Mucosa of descending colon (tissue), 3 donors: ENCODE results near the gene MDFI. TPM values are rescaled to one million over a fixed set of nuclear protein-coding genes. Genes with fewer than 3 reads are reported as not detected.

Source experiments
- ATAC-seq: fragments of 200-7000 bp; cut with Tn5 transposase; one replicate; pipeline ENCODE4 v1.9.1; 2020; ENCODE audit warnings: mild to moderate bottlenecking, moderate library complexity
- DNase-seq, 3 donors: peaks; one replicate each; pipeline ENCODE4 v3.0.0-alpha.2; 2020
- H3K36me3 ChIP-seq: fragments of 200-600 bp; one replicate; pipeline ENCODE4 v1.8.0; 2021; ENCODE audit warnings: low read depth, mild to moderate bottlenecking
- H3K4me1 ChIP-seq: fragments of 200-600 bp; one replicate; pipeline ENCODE4 v1.8.0; 2021; ENCODE audit warnings: low read depth, mild to moderate bottlenecking
- H3K4me3 ChIP-seq: fragments of 200-600 bp; one replicate; pipeline ENCODE4 v1.8.0; 2021; ENCODE audit warnings: mild to moderate bottlenecking
- H3K9me3 ChIP-seq: fragments of 200-600 bp; one replicate; pipeline ENCODE4 v1.8.0; 2021; ENCODE audit warnings: mild to moderate bottlenecking
- intact Hi-C, 2 donors: fragments of 100-400 bp; cut with DNase I in 1 of 2; cut with micrococcal nuclease in 1 of 2; formaldehyde crosslinking; loops; one replicate each; pipeline versions ENCODE4 v1.11.0 to v1.11.1; 2022; cut with DNase I, micrococcal nuclease
- total RNA-seq, 3 donors: library from RNA; stranded (reverse); fragmentation: NEBNext Ultra II Directional in 2 of 3; extraction: Animal tissue kit (Norgen Biotek cat#: 25700) in 2 of 3; gene quantifications; one replicate each; pipeline versions ENCODE4 v1.2.1 to v1.2.4, GENCODE V29; 2021 to 2023
- TF ChIP-seq, protein P1 (sequence below): fragments of 200-600 bp; IDR thresholded peaks from one replicate; pipeline ENCODE4 v1.8.0; 2022; ENCODE audit warnings: antibody characterized with exemption, mild to moderate bottlenecking
- donor health status: DM: no; HTN: no; CAD: no; lungs with moderate emphysema.
- donor health status: DM: no; HTN: no; CAD: no.
- donor health status: DM: no; HTN: yes; CAD: no.

MDFI gene
- total RNA-seq, 3 donors from 2014 or later: 0.96 to 2.2 (median 2.1) TPM

DNA sequence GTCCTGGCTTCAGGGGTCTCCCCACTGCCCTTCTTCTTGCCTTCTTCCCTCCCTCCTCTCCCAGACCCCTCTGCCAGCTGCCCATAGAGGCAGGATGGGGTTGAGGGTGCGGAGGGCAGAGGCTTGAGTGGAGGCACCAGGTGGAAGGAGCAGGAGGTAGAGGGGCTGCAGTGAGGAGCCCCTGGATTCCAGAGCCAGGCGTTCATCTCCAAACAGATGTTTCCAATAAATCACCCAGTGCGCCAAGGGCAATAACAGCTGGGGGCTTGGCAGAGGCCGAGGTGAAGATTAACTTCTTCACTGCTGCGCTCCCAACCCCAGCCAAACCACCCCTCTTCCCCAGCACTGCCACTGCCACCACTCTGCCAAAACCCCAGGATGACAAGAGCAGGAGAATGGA lies 10.7 kb downstream of the MDFI start:
- Histone ChIP-seq H3K4me3 (no peak overlapping the region), H3K9me3 (no peaks in the 10 kb centered on the region), H3K4me1 (no peaks in the 10 kb centered on the region), H3K36me3 (no peaks in the 10 kb centered on the region)
- intact Hi-C loops: no loop called here
- TF ChIP-seq, protein P1, sequence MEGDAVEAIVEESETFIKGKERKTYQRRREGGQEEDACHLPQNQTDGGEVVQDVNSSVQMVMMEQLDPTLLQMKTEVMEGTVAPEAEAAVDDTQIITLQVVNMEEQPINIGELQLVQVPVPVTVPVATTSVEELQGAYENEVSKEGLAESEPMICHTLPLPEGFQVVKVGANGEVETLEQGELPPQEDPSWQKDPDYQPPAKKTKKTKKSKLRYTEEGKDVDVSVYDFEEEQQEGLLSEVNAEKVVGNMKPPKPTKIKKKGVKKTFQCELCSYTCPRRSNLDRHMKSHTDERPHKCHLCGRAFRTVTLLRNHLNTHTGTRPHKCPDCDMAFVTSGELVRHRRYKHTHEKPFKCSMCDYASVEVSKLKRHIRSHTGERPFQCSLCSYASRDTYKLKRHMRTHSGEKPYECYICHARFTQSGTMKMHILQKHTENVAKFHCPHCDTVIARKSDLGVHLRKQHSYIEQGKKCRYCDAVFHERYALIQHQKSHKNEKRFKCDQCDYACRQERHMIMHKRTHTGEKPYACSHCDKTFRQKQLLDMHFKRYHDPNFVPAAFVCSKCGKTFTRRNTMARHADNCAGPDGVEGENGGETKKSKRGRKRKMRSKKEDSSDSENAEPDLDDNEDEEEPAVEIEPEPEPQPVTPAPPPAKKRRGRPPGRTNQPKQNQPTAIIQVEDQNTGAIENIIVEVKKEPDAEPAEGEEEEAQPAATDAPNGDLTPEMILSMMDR: no peak
- ATAC-seq: no peak
- DNase-seq: no peak

DNA sequence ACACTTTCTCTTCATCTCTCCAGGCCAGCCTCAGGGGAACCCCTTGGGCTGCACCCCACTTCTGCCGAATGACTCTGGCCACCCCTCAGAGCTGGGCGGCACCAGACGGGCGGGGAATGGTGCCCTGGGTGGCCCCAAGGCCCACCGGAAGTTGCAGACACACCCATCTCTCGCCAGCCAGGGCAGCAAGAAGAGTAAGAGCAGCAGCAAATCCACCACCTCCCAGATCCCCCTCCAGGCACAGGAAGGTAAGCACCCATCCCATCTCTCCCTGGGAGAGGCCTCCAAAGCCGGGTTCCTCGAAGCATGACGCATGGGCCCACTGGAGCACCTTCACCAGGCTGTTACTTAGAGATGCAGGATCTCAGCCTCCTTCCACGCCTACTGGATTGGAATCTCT lies 11.3 kb downstream of the MDFI start:
- intact Hi-C loops: no loop called here
- DNase-seq (no peak), ATAC-seq (no peak)

GRCh38 chr6:41650120-41650519 lies 11.9 kb downstream of the MDFI start:
- Histone ChIP-seq H3K4me3 (no peak overlapping the region), H3K4me1 (no peaks in the 10 kb centered on the region), H3K9me3 (no peaks in the 10 kb centered on the region), H3K36me3 (no peaks in the 10 kb centered on the region)
- DNase-seq (no peak), ATAC-seq (no peak)
- intact Hi-C loops: no loop called here
- TF ChIP-seq, protein P1: no peak

More for the DNA sequence above, 11.3 kb downstream of the MDFI start:
- H3K36me3 ChIP-seq: no peaks in the 10 kb centered on the region
- TF ChIP-seq, protein P1: no peak
- no peaks in the 10 kb centered on the region for H3K4me1 ChIP-seq
- no peak overlapping the region for H3K4me3 ChIP-seq
- H3K9me3 ChIP-seq: no peaks in the 10 kb centered on the region

GRCh38 chr6:41651246-41651961 lies 13.1 kb downstream of the MDFI start:
- no peaks in the 10 kb centered on the region for H3K4me1 ChIP-seq
- no peaks in the 10 kb centered on the region for H3K36me3 ChIP-seq
- TF ChIP-seq, protein P1: no peak
- ATAC-seq (no peak), DNase-seq (no peak)
- H3K9me3 ChIP-seq: no peaks in the 10 kb centered on the region
- H3K4me3 ChIP-seq: no peak overlapping the region
- intact Hi-C loops: no loop called here

GRCh38 chr6:41651962-41652657 lies 13.8 kb downstream of the MDFI start:
- no peak for DNase-seq
- Histone ChIP-seq H3K9me3 (no peaks in the 10 kb centered on the region), H3K4me3 (no peak overlapping the region), H3K4me1 (no peaks in the 10 kb centered on the region), H3K36me3 (no peaks in the 10 kb centered on the region)
- ATAC-seq: no peak
- TF ChIP-seq, protein P1: no peak
- intact Hi-C loops: no loop called here
